C1 segment of cervical spinal cord (tissue), 14 donors: Measurements from ENCODE around the gene TMEM117.

Experiments used
- DNase-seq, 14 donors: peaks; one replicate each; lab custom pipeline; 2025; lab: John Stamatoyannopoulos, UW

The TMEM117 gene

GRCh38 chr12:44091948-44092606 lies 256.2 kb downstream of the TMEM117 start:
- no peak for DNase-seq

GRCh38 chr12:44098786-44099185 lies 262.9 kb downstream of the TMEM117 start:
- DNase-seq = no peak

- no peak for DNase-seq
These were observed 263.6 kb downstream of the TMEM117 start for GRCh38 chr12:44099486-44099885.

- no peak for DNase-seq
These were observed 264.4 kb downstream of the TMEM117 start for GRCh38 chr12:44100264-44100663.

- no peak for DNase-seq
These were observed 265.6 kb downstream of the TMEM117 start for GRCh38 chr12:44101475-44101874.

- no peak for DNase-seq
These were observed 279.0 kb downstream of the TMEM117 start for GRCh38 chr12:44114906-44115305.

GRCh38 chr12:44117337-44117736 lies 281.5 kb downstream of the TMEM117 start:
- no peak for DNase-seq

- DNase-seq = no peak
These were observed 283.1 kb downstream of the TMEM117 start for GRCh38 chr12:44118946-44119345.

- DNase-seq = no peak
These were observed 290.9 kb downstream of the TMEM117 start for GRCh38 chr12:44126806-44127205.

- DNase-seq = peak in 4 of 14 donors; percentile 1 to 27 (median 7)
These were observed 292.3 kb downstream of the TMEM117 start for GRCh38 chr12:44127966-44128710.

- peak in 1 of 14 donors; percentile 77 for DNase-seq
These were observed 307.3 kb downstream of the TMEM117 start for GRCh38 chr12:44143175-44143574.

- no peak for DNase-seq
These were observed 313.1 kb downstream of the TMEM117 start for GRCh38 chr12:44148936-44149335.

- DNase-seq = peak in 1 of 14 donors; percentile 24
These were observed 318.2 kb downstream of the TMEM117 start for GRCh38 chr12:44154128-44154527.

GRCh38 chr12:44155358-44155757 lies 319.5 kb downstream of the TMEM117 start:
- DNase-seq = no peak

- DNase-seq = no peak
These were observed 321.5 kb downstream of the TMEM117 start for GRCh38 chr12:44157359-44157758.

- DNase-seq = peak in 1 of 14 donors; percentile 70
These were observed 322.9 kb downstream of the TMEM117 start for GRCh38 chr12:44158746-44159145.

- peak in 1 of 14 donors; percentile 62 for DNase-seq
These were observed 323.3 kb downstream of the TMEM117 start for GRCh38 chr12:44159216-44159615.

GRCh38 chr12:44159862-44160261 lies 324.0 kb downstream of the TMEM117 start:
- peak in 1 of 14 donors; percentile 81 for DNase-seq

GRCh38 chr12:44162961-44163360 lies 327.1 kb downstream of the TMEM117 start:
- no peak for DNase-seq

- DNase-seq = no peak
These were observed 338.2 kb downstream of the TMEM117 start for GRCh38 chr12:44174053-44174452.

GRCh38 chr12:44184499-44185206 lies 348.8 kb downstream of the TMEM117 start:
- DNase-seq = no peak

GRCh38 chr12:44193281-44193680 lies 357.4 kb downstream of the TMEM117 start:
- no peak for DNase-seq
